ENCODE data around the gene ACCSL.
A peak's percentile ranks its signal among the peaks of the same experiment; 100 is the strongest.

The ACCSL gene

DNA sequence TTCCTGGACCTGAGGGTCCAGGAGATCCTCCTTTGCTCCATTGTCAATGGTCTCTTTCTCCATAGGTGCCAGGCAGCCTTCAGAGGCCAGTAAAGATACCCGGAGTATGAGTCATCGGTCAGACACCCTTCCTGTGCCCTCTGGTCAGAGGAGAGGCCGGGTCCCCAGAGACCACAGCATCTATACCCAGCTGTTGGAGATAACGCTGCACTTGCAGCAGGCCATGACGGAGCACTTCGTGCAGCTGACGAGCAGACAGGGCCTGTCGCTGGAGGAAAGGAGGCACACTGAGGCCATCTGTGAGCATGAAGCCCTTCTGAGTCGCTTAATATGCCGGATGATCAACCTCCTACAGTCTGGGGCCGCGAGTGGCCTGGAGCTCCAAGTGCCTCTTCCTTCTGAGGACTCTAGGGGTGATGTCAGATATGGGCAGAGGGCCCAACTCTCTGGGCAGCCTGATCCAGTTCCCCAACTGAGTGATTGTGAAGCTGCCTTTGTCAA, at the start of gene ACCSL:
TSS of gene ACCSL (plus strand) at position 51 of the 501 bp plus-strand sequence. CDS start at position 107, 56 bp downstream.
- no peak for DNase-seq (ENCODE audit: low read depth, low spot score)

DNA sequence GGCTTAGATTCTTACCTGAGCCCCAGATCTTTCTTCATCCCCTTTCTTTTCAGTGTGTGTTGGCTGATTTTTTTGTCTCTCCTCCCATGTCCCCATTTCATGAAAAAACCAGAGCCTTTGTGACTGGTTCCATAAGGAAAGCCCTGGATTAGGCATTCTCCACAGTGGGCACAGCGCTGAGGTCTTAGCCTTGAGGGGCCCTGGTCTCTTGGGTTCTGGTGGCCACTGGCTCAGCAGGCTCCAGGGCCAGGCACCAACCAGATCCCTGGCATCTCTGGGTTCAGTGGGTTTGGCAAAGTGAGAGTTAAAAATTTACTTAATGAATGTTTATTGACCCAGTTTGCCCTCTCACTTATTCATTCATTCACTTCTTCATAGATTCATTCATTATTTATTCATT, 49.5 kb upstream of the ACCSL start:
- no peak for DNase-seq (ENCODE audit: low read depth, low spot score)

DNA sequence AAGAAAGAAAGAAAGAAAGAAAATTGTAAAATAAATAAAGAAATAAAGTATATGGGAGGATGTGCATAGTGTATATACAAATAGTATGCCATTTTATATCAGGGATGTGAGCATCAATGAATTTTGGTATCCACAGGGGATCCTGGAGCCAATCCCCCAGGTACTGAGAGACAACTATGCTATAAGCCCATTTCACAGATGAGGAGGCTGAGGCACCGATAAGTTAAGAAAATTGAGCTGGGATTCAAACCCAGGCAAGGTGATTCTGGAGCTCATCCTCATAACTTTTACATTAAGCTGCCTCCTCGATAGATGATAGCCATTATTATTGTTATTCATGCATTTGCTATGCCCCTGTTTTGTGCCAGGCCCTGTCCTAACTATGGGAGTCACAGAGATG, 47.0 kb upstream of the ACCSL start:
- no peak for DNase-seq (ENCODE audit: low read depth, low spot score)

DNA sequence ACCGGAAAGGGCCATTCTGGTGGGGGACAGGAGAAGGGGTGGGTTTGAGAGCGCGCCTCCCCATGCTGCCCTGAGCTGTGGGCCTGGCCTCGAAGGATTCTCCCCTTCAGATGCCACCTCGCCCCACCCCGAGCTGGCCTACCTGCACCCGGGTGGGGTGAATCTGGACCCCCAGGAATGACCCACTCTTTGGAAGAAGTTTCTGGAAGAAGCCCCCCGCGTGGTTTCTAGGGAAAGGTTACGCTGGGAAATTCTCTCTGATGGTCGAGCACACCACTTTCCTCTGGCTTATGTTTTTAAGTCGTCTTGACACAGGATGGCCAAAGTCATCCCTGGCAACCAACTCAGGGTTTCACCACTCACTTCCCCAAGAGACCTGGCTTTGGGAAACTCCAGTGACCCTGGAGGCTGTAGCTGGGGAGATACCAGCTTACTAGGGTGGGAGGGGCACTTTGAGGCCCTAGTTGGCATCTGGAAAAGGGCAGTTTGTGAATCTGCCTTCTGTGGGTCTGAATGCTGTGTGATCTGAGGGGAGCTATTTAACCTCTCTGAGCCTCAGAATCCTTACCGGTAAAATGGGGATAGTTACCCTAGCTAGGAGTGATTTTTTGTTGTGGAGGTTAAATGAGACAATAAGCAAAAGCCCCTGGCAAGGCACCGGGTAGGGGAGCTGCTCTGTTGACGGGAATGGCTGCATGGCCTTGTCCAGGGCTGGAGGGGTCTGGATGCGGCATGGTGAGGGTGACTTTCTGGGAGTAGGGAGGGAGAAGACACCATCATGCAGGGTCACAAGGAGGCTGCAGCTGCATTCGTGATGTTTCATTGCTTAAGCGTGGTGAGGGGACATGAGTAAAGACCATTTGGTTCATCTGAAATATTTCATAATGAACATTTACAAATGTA, 45.3 kb upstream of the ACCSL start:
- DNase-seq (ENCODE audit: low read depth, low spot score) = no peak

DNA sequence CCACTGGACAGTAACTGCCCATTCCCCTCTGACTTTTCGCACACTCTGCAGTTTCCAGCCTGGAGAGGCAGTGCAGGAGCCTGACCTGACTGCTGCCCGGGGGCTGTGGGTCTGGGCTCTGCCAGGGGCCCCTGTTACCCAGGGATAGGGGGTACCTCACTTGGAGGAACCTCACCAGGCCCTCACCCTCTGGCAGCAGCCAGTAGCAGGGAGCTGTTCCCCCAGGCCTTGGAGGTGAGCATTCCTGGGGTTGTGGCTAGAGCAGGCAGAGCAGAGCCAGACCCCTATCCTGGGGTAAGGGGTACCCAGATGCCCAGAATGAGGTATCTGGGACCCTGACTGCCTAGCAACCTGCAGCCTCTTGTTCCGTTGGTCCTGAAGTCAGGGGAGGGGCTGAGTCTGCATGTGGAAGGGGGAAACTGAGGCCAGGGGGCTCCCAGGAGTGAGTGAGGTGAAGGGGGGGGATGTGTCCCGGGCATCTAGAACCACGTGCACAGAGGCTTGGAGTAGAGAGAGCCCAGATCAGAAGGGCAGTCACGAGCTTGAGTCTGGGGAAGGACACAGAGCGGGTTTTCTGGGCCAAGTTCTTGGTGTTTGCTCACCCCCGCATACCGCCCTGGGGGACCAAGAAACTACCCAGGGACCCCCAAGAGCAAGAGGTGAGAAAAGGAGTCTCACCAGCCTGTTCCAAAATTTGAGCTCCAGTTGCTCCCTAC, 43.9 kb upstream of the ACCSL start:
- DNase-seq (ENCODE audit: low read depth, low spot score) = no peak

DNA sequence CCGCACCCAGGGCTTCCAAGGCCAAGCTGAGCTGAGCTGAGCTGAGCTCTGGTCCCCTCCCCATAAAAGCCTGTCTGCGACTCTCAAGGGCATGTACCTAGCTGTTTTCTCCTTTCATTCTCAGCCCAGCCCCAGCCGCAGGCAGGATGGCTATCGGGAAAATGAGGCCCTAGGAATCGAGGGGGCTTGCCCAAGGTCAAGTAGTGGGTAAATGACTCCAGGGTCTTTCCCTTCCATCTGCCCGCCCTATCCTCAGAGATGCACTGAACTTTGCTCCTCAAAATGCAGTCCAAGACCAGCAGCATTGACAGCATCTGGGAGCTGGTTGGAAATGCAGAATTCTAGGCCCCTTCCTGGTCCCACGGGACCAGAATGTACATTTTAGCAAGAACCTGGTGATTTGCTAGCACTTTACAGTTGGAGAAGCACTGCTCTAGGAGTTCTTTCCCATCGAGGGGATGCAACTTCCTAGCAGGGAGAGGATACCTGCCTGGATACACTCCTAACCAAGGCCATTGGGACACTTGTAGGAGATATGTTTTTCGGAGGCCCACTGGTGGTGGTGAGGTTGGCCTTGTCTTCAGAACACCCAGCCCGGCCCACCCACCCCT, 43.2 kb upstream of the ACCSL start:
- DNase-seq (ENCODE audit: low read depth, low spot score) = no peak

DNA sequence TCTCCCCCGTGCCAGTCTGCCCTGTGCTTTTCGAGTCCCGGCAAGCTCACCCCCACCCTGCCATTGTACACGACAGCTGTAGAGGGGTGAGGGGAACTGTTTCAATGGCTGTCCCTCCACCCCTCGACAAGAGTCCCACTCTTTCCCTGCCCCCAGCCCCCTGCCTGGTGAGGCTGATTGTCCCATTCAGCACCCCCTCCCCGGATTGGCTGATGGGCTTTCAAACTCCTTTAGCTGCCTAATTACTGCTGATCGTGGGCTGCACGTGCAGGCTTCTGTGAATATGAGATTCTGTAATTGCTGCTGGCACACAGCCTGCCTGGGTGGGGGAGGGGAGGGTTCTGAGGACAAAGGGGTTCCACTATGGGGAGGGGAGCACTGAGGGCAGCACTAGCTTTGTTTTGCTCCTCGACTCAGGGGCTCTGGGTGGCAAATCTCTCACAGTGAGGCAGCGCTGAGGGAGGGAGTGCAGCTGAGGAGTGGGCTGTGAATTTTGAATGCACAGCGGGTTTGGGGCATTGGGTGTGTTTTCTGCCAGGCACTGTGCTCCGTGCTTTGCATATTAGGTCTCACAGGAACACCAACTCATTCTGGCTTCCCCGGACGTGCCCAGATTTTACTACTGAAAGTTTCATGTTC, 42.6 kb upstream of the ACCSL start:
- DNase-seq (ENCODE audit: low read depth, low spot score) = no peak

DNA sequence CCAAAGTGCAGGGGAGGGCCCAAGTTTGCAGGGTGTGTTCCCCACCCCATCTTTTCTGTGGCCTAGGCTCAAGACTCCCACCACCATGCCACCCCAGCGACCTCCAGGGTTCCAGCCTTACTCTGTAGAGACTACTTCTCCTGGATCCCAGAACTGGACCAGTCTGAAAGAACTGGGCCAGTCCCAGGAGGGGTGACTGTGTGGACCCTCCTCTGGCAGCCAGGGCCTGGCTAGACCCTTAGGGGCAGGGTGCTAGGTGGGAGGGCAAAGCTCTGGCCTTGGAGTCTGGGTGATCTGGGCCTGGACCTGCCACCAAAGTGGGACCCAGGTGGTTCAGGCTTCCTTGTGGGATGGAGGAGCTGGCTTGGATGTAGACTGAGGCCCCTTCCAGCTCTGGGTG, 41.8 kb upstream of the ACCSL start:
- no peak for DNase-seq (ENCODE audit: low read depth, low spot score)

DNA sequence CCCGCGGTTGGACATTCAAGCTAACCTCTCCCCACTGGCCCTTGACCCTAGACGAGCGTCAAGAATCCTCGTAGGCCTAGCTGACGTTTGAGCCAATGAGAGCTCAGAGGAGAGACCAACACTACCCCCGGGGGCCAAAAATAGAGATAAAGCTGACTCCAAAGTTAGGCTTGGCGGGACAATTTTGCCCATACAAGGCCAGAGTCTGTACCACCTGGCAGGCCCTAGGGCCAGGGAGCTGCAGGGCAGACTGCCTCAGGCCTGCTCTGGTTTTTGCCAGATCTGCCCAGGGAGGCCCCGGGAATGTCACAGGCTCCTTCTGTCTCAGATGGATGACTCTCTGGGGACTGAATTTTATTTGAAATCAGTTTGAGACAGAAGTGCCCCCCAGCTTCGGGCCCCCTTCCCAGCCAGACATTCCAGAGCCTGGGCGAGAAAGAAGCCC, 40.8 kb upstream of the ACCSL start:
- peak; percentile 67 for DNase-seq (ENCODE audit: low read depth, low spot score)

DNA sequence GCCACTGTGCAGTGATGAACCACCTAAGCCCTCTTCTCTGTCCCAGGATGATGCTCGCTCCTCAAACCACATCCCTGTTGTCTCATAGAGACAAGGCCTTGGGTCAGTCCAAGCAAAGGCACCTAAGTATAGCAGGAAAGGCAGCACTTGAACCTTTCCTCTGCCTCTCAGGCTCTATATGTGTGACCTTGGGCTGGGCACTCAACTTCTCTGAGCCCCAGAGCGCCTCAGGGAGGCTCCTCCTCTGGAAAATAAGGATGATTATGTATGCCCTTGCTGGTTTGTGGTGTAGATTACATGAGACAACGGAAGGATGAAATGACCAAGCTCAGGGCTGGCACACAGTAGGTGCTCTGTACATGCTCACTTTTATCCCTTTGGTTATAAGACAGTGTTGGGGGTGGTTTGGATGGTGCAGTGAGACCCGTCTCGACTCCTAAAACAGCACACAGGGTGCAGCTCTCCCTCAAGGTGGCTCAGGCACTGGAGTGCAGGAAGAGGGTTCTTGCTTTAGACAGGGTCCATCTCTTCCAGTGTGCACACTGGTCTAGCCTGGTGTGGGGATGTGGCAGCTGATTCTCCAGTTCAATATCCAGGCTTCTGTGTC, 40.2 kb upstream of the ACCSL start:
- DNase-seq (ENCODE audit: low read depth, low spot score) = no peak

DNA sequence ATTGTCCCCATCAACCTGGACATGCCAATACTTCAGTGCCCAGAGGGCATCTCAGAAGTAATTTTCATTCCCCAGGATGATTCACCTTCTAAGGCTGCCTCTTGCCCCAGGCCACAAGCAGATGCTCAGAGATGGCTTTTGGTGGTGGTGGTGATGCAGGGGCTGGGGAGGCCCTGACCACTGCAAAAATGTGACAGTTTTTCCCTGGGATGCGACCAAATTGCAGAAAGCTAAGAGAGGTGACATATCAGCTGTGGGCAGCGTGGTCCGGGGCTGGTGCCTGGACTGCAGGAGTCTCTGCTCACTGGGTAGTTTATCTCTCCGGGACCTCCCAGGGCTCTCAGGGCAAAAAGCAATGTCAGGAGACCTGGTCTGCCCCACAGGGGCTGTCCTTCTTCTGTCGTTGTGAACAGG, 39.7 kb upstream of the ACCSL start:
- DNase-seq (ENCODE audit: low read depth, low spot score) = peak; percentile 60

DNA sequence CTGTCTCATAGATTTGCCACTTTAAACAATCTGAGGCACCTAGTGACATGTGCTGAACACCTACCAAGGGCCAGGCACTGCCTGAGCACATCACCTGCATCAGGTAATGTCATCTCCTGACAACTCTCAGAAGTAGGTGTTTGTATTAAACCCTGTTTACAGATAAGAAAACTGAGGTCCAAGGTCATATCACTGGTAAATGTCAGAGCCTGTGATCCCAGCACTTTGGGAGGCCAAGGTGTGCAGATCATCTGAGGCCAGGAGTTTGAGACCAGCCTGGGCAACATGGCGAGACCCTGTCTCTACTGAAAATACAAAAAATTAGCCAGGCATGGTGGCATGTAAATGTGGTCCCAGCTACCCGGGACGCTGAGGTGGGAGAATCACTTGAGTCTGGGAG, 39.1 kb upstream of the ACCSL start:
- DNase-seq (ENCODE audit: low read depth, low spot score) = no peak

DNA sequence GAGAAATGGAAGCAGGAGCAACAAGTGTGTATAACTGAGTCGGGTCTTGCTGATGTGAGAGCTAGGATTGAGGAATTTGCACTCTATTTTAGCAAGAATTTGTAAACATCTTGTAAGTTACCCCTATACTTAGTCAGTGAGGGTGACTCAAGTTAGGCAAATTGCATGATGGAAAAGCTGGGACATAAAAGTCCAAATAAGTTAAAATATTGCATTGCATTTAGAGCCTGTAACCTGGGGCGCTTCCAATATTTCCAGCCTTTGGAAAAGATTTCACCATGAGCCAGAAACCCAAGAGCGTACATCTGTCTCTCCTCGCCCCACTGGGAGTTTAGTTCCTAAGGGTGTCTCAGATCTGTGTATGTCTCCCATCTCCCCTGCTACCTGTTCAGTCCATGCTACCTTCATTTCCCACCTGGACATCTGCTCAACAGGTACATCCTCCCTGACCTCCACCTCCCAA, 37.0 kb upstream of the ACCSL start:
- DNase-seq (ENCODE audit: low read depth, low spot score) = no peak

DNA sequence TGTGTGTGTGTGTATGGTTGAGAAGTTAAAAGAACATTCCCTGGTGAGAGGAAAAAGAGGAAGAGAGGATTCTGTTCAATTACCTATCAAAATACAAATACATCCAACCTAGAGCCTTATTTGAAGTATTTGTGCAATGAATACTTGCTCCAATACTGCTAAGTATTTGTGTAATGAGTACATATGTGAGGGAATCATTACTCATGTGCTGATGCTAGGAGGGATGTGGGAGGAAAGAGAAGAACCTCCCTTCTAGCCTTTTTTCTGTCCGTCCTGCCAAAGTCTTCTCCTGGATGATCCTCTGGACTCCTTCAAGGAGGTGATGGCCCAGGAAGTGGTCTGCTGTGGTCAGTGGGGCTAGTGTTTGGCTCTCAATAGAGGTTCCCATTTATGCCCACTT, 36.0 kb upstream of the ACCSL start:
- no peak for DNase-seq (ENCODE audit: low read depth, low spot score)

DNA sequence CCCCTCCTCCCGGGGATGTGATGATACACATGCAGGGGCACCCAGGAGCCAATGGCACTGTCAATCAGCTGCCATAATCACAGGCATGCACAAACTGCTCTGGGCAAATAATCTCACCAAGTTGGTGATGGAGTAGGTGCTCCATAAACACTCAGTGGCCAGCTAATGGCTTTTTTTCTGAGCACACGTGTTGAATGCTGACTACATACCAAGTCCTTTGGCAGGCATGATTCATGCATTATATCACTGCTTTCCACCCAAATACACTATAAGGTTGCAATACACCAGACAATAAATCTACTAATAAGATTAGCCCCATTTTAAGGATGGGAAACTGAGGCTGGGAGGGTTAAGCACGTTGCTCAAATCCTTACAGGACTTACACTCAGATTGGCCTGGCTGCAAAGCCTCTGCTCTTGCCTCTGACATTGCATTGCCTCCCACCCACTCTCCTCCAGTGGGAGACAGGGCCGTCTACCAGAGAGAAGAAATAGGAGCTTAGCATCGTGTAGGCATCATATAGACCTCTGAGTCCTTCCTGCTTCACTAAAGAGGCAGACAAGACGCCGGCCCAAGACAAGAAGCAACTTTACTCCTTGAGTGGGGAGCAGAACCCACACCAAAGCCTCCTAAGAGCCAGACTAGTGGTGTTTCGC, 32.7 kb upstream of the ACCSL start:
- DNase-seq (ENCODE audit: low read depth, low spot score) = no peak

DNA sequence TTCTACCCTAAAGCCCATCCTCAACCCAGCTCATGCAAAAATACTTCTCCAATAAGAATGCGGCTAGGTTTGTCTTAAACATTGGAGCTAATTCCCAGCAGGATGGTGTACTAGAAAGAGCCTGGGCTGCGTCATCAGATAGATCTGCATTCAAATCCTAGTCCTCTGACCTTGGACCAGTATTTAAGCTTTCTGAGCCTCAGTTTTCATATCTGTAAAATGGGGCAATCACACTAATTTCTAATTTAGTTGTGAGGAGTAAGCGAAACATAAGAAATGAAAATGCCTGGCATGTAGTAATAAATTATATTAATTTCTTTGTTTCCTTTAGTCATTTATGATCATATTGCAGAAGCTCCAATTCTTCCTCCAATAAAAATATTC, 32.2 kb upstream of the ACCSL start:
- no peak for DNase-seq (ENCODE audit: low read depth, low spot score)

DNA sequence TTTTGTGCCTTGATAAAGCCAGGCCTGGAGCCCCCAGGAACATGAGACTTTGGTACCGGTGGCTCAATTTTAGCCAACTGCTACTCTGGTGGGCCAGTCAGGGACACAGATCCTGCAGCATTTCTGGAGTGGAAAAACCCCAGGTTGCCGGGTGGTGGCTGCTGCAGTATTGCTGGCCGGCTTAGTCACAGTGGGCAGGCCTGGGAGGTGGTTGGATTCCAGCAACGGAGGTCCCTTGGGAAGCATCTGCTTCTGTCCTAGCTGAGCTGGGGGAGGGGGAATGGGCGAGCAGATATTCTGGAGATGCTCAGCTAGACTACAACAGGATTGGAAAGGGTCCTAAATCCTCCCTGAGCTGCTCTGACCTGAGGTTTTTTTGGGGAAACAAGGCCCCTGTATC, 31.6 kb upstream of the ACCSL start:
- no peak for DNase-seq (ENCODE audit: low read depth, low spot score)

DNA sequence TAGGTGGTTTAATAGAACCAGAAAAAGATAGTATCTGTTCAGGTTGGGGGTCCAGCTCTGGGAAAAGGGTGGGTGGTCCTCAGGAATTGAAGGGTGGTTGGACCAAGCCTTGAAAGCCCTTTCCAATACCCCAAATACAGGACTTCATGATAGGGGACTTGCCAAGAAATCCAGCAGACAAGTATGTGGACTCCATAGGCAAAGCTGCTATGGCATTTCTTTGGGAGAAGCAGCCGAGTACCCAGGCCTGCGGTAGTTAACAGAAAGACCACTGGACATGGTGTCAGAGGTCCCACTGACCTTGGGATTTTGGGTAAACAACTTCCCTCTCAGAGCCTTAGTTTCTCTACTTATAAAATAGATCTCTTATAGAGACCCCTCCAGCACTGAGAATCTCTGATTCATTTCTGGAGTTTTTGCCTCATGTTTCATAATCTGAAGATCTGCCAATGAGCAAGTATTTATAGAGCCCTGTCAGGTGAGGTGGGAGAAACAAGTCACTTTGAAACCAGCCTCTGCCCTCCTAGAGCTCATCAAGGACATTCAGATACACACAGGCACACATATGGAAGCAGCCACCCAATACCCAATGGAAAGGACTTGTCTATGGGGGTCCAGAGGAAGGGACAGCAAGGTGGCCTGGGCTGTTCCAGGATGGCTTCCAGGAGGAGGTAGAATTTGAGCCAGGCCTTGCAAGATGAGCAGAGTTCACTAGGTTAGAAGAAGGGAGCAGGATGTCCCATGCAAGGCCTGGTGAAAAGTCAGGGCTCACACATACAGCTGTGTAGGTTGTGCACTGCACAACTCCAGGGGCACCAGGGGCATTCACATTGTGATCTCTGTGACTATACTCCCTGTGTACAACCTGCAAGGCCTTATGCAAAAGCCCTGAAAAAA, 31.0 kb upstream of the ACCSL start:
- DNase-seq (ENCODE audit: low read depth, low spot score) = no peak

DNA sequence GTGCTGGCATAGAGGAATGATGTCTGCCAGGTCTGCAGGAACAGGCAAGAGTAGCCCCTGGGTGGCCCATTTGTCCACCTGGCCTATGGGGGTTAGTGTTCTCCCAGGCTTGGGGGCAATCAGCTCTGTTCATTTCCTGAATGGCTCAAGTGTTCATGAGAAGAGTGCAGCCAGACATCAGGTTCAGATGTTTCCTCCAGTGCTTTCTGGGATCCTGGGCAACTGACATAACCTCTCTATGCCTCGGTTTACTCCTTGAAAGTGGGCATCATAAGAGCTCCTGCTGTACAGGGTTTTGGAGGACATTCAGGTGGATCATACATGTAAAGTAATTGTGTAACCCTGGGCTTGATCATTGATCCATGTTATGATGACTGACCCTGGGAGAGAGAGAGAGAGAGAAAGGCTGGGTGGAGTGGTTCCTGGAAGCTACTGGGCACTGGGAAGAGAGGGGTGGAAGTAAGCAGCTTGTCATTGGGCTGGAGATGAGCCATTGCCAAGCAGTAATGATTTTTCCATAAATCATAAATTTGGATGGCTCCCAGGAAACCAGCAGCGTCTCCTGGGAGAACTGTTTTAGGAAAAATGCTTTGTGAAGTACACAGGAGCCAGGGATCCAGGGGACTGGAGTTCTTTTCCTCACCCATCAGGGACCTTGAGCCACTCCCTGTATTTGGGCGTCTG, 30.2 kb upstream of the ACCSL start:
- DNase-seq (ENCODE audit: low read depth, low spot score) = no peak

All from ELF-1 (cell line).